Smooth muscle cell (in vitro differentiated cells): ENCODE data around the gene BYSL. TPM values are rescaled to one million over a fixed set of nuclear protein-coding genes. Genes with fewer than 3 reads are reported as not detected.

Experiments used
- DNase-seq: peaks from one replicate; lab custom pipeline; 2025; ENCODE audit not compliant: unreplicated experiment; lab: John Stamatoyannopoulos, UW
- H2AFZ ChIP-seq: fragments of 200-600 bp; sonication (generic); 2 replicates; pipeline ENCODE4 v1.6.0; 2016; ENCODE audit warnings: antibody characterized with exemption, low read depth, mild to moderate bottlenecking
- H3F3A ChIP-seq: fragments of 200-600 bp; sonication (generic); 2 replicates; pipeline ENCODE4 v1.6.0; 2017; ENCODE audit warnings: antibody characterized with exemption, low read depth
- H3K27ac ChIP-seq: fragments of 200-600 bp; sonication (generic); 2 replicates; pipeline ENCODE4 v1.5.1; 2016; ENCODE audit warnings: low read depth, mild to moderate bottlenecking
- H3K27me3 ChIP-seq: fragments of 200-600 bp; sonication (generic); 2 replicates; pipeline ENCODE4 v1.6.1; 2016; ENCODE audit warnings: low read depth, mild to moderate bottlenecking
- H3K36me3 ChIP-seq: fragments of 200-600 bp; sonication (generic); 2 replicates; pipeline ENCODE4 v1.5.1; 2016; ENCODE audit warnings: low read depth
- H3K4me1 ChIP-seq: fragments of 200-600 bp; sonication (generic); 2 replicates; pipeline ENCODE4 v1.5.1; 2016; ENCODE audit warnings: low read depth
- H3K4me2 ChIP-seq: fragments of 200-600 bp; sonication (generic); 2 replicates; pipeline ENCODE4 v1.6.0; 2016; ENCODE audit warnings: mild to moderate bottlenecking
- H3K4me3 ChIP-seq: fragments of 200-600 bp; sonication (generic); 2 replicates; pipeline ENCODE4 v1.5.1; 2016; ENCODE audit warnings: mild to moderate bottlenecking
- H3K79me2 ChIP-seq: fragments of 200-600 bp; sonication (generic); 2 replicates; pipeline ENCODE4 v1.6.0; 2016; ENCODE audit warnings: low read depth, mild to moderate bottlenecking
- H3K9ac ChIP-seq: fragments of 200-600 bp; sonication (generic); 2 replicates; pipeline ENCODE4 v1.6.0; 2016; ENCODE audit warnings: low read depth
- H3K9me3 ChIP-seq: fragments of 200-600 bp; sonication (generic); replicated peaks from 2 replicates; pipeline ENCODE4 v1.5.1; 2016; ENCODE audit warnings: low read depth
- H4K20me1 ChIP-seq: fragments of 200-600 bp; sonication (generic); 2 replicates; pipeline ENCODE4 v1.6.0; 2016; ENCODE audit warnings: low read depth
- WGBS: methylation state at CpG from one replicate; pipeline ENCODE4 v1.1.7; 2016; ENCODE audit warnings: low lambda C conversion rate; 5-methylcytosine and 5-hydroxymethylcytosine counted together
- polyA plus RNA-seq: library from polyadenylated mRNA; unstranded; fragments of >200 nt; fragmentation: Nextera tagmentation; extraction: Ambion mirVana; gene quantifications from 2 replicates; pipeline ENCODE4 v1.2.1, GENCODE V29; 2016
- total RNA-seq: library from RNA; depleted of rRNA; stranded (reverse); fragments of >200 nt; gene quantifications from 2 replicates; pipeline ENCODE4 v1.2.3, GENCODE V29; 2014
- TF ChIP-seq, protein P1 (sequence below): fragments of 200-600 bp; sonication (generic); IDR thresholded peaks from 2 replicates; pipeline ENCODE4 v1.5.1; 2017; ENCODE audit warnings: borderline replicate concordance, mild to moderate bottlenecking, antibody characterized with exemption; ENCODE audit not compliant: insufficient read depth, poor library complexity, severe bottlenecking

Gene BYSL
- total and polyA plus RNA-seq, 2 experiments from 2014 or later = 11.4 to 23.8 TPM

DNA sequence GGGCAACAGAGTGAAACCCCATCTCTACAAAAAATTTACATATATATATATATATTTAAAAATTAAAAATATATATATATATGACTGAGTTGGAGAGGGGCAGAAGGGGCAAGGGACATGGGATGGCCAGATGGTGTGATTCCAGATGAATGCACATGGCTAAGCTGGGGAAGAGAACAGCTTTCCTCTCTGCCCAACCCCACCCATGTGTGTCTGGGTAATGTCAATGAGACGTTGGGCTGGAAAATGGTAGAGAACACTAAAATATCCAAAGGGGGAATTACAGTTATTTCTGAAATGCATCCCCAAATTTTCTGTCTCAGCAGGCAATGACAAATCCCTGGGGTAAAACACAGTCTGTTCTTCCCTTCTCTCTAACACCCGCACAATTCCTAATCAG, 51.5 kb downstream of the BYSL start:
- no peaks in the 10 kb centered on the region for H3K36me3 ChIP-seq
- DNase-seq = no peak
- 27% methylated on average over 2 of the region's 2 CpGs for WGBS
- H4K20me1 ChIP-seq = no peaks in the 10 kb centered on the region
- TF ChIP-seq, protein P1, sequence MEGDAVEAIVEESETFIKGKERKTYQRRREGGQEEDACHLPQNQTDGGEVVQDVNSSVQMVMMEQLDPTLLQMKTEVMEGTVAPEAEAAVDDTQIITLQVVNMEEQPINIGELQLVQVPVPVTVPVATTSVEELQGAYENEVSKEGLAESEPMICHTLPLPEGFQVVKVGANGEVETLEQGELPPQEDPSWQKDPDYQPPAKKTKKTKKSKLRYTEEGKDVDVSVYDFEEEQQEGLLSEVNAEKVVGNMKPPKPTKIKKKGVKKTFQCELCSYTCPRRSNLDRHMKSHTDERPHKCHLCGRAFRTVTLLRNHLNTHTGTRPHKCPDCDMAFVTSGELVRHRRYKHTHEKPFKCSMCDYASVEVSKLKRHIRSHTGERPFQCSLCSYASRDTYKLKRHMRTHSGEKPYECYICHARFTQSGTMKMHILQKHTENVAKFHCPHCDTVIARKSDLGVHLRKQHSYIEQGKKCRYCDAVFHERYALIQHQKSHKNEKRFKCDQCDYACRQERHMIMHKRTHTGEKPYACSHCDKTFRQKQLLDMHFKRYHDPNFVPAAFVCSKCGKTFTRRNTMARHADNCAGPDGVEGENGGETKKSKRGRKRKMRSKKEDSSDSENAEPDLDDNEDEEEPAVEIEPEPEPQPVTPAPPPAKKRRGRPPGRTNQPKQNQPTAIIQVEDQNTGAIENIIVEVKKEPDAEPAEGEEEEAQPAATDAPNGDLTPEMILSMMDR = no peak
- H3F3A ChIP-seq = peaks cover under 1% of the 10 kb centered on the region
- no peak overlapping the region for H3K9ac ChIP-seq
- no peaks in the 10 kb centered on the region for H3K4me1 ChIP-seq
- no peaks in the 10 kb centered on the region for H3K9me3 ChIP-seq
- H3K4me3 ChIP-seq = no peak overlapping the region
- no peak overlapping the region for H2AFZ ChIP-seq
- no peak overlapping the region for H3K4me2 ChIP-seq
- no peak overlapping the region for H3K27ac ChIP-seq
- no peaks in the 10 kb centered on the region for H3K27me3 ChIP-seq
- H3K79me2 ChIP-seq = no peaks in the 10 kb centered on the region

DNA sequence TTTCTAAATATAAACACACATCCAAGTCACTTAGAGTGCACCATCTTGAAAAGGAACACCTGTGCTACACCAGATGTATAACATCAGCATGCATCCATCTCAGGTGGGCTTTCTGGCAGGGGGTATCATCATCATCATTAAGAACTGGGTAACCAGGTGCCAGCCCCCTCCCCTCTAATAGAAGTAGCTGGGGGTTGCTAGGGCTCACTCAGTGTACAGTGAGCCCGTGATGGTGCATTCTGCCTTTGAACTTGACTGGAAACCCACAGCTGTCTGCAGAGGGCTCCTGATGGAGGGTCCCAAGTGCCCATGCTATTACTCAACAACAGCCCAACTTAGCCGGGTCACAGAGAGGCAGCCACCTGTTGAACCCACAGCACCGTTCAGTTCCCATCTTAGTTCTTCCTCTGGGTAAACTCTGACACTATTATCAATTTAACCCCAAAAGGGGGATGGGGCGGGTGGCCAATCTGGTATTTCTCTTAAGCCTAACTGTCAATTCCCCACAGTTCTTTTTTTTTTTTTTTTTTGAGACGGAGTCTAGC, 53.1 kb downstream of the BYSL start:
- H3K79me2 ChIP-seq = no peaks in the 10 kb centered on the region
- H3K4me3 ChIP-seq = no peak overlapping the region
- H3F3A ChIP-seq = no peaks in the 10 kb centered on the region
- no peaks in the 10 kb centered on the region for H3K27me3 ChIP-seq
- no peaks in the 10 kb centered on the region for H4K20me1 ChIP-seq
- no peak overlapping the region for H3K9ac ChIP-seq
- H3K36me3 ChIP-seq = no peaks in the 10 kb centered on the region
- no peaks in the 10 kb centered on the region for H3K9me3 ChIP-seq
- H2AFZ ChIP-seq = no peak overlapping the region
- no peaks in the 10 kb centered on the region for H3K4me1 ChIP-seq
- DNase-seq = no peak
- H3K4me2 ChIP-seq = no peak overlapping the region
- 92% methylated on average over 5 of the region's 5 CpGs for WGBS
- no peak overlapping the region for H3K27ac ChIP-seq
- TF ChIP-seq, protein P1 = no peak

DNA sequence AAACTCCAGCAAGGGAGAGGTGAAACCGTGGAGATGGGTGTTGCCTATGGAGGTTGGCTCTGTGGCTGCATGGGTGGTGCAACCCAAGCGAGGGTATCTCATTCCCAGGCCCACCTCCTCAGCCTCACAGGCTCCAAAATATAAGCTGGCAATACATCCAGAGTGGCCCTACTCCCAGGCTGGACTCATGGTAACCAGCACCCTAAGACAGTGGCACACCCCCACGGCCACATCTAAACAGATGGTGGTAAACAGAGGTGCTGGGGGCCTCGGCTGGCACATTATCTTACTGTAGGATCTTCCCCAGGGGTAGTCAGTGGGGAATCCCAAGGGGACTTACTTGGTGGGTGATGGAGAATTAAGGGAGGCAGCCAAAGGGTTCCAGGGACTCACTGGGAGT, 54.0 kb downstream of the BYSL start:
- Histone ChIP-seq H3K79me2 (no peaks in the 10 kb centered on the region), H3F3A (no peaks in the 10 kb centered on the region), H3K9ac (no peak overlapping the region), H3K36me3 (no peaks in the 10 kb centered on the region), H4K20me1 (no peaks in the 10 kb centered on the region), H2AFZ (no peak overlapping the region), H3K4me2 (no peak overlapping the region), H3K4me1 (no peaks in the 10 kb centered on the region), H3K27ac (no peak overlapping the region), H3K9me3 (no peaks in the 10 kb centered on the region), H3K4me3 (no peak overlapping the region), H3K27me3 (no peaks in the 10 kb centered on the region)
- TF ChIP-seq, protein P1 = no peak
- WGBS = 91% methylated on average over 4 of the region's 4 CpGs
- DNase-seq = no peak

DNA sequence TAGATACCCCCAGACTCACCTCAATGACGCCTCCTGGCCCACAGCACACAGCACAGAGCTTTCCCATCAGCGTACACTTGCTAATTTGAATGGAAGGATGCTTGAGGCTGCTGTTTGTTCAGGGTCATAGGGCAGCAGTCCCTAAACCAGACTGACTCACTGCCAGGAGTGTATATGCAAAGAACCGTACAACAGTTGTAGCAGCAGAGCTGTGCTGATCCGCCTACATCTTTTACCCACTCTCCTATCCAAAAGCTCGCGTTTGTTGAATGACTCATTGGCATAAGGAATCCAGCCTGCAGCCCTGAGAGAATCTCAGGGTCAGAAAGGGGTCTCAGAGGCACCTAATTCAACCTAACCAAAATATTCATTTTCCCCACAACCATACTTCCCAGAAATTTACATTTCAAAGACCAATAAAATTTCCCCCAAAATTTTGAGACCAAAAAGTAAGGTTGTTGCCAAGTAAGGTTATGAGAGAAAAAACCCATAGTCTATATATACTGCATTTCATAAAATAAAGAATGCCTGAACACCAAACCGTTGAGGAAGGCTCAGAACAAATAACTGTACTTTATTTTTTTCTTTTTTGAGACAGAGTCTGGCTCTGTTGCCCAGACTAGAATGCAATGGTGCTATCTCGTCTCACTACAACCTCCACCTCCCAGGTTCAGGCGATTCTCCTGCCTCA, 55.6 kb downstream of the BYSL start:
- H3K4me2 ChIP-seq = peak overlapping the region; percentile 32
- H3K9me3 ChIP-seq = no peaks in the 10 kb centered on the region
- no peaks in the 10 kb centered on the region for H3K79me2 ChIP-seq
- H3K27me3 ChIP-seq = no peaks in the 10 kb centered on the region
- H4K20me1 ChIP-seq = no peaks in the 10 kb centered on the region
- H2AFZ ChIP-seq = no peak overlapping the region
- H3K4me3 ChIP-seq = no peak overlapping the region
- H3K36me3 ChIP-seq = no peaks in the 10 kb centered on the region
- no peaks in the 10 kb centered on the region for H3K4me1 ChIP-seq
- no peak overlapping the region for H3K27ac ChIP-seq
- WGBS = 48% methylated on average over 9 of the region's 9 CpGs
- TF ChIP-seq, protein P1 = no peak
- no peak for DNase-seq
- H3K9ac ChIP-seq = no peak overlapping the region
- no peaks in the 10 kb centered on the region for H3F3A ChIP-seq
